Epithelial cell of esophagus (primary cell): Measurements from ENCODE around the gene MCF2L2.

ENCODE experiments used
- DNase-seq: peaks from one replicate; pipeline ENCODE4 v3.0.0; 2010; ENCODE audit warnings: low read depth
- H3K4me3 ChIP-seq: 2 replicates; pipeline ENCODE4 v1.5.1; 2011; ENCODE audit warnings: mild to moderate bottlenecking, low read length, control low read depth
- TF ChIP-seq, protein P1 (sequence below): IDR thresholded peaks from 2 replicates; pipeline ENCODE4 v1.5.1; 2011; ENCODE audit warnings: low read depth, mild to moderate bottlenecking, low read length, control low read depth, inconsistent platforms; ENCODE audit not compliant: insufficient read depth; ENCODE audit errors: missing control alignments

The MCF2L2 gene

DNA sequence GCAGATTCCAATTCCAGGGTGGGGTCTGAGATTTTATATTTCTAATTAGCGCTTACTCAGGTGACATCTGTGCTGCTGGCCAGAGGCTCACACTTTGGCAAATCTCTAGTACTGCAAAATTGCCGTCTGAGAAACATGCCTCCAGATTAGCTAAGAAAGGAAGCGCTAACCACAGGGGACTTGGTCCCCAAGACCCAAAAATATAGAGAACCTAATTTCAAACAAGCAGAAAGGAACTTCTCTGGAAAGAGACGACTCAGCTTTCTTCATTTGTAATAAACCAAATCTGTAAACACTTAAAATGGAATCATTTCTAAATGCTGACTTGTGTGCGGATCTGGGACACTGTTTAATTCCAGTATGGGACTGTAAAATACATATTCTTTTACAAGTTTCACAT lies 119.7 kb downstream of the MCF2L2 start:
- DNase-seq: no peak
- TF ChIP-seq, protein P1, sequence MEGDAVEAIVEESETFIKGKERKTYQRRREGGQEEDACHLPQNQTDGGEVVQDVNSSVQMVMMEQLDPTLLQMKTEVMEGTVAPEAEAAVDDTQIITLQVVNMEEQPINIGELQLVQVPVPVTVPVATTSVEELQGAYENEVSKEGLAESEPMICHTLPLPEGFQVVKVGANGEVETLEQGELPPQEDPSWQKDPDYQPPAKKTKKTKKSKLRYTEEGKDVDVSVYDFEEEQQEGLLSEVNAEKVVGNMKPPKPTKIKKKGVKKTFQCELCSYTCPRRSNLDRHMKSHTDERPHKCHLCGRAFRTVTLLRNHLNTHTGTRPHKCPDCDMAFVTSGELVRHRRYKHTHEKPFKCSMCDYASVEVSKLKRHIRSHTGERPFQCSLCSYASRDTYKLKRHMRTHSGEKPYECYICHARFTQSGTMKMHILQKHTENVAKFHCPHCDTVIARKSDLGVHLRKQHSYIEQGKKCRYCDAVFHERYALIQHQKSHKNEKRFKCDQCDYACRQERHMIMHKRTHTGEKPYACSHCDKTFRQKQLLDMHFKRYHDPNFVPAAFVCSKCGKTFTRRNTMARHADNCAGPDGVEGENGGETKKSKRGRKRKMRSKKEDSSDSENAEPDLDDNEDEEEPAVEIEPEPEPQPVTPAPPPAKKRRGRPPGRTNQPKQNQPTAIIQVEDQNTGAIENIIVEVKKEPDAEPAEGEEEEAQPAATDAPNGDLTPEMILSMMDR: no peak
- no peak overlapping the region for H3K4me3 ChIP-seq

DNA sequence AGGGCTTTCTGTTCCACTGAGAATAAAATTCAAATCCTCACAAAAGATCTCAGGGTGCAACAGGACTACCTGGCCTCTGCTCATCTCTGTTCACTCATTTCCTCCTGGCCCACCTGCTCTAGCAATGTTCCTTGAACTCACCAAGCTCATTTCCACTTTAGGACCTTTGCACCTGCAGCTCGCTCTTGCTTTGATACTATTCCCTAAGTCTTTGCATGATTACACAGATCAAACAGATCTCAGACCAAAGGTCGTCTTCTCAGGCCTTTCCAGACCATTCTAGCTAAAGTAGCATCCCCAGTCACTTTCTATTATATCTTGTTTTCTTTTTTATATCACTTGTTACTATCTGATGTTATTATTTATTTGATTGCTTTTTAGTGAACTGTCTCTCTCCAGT lies 120.7 kb downstream of the MCF2L2 start:
- TF ChIP-seq, protein P1: no peak
- H3K4me3 ChIP-seq: no peak overlapping the region

DNA sequence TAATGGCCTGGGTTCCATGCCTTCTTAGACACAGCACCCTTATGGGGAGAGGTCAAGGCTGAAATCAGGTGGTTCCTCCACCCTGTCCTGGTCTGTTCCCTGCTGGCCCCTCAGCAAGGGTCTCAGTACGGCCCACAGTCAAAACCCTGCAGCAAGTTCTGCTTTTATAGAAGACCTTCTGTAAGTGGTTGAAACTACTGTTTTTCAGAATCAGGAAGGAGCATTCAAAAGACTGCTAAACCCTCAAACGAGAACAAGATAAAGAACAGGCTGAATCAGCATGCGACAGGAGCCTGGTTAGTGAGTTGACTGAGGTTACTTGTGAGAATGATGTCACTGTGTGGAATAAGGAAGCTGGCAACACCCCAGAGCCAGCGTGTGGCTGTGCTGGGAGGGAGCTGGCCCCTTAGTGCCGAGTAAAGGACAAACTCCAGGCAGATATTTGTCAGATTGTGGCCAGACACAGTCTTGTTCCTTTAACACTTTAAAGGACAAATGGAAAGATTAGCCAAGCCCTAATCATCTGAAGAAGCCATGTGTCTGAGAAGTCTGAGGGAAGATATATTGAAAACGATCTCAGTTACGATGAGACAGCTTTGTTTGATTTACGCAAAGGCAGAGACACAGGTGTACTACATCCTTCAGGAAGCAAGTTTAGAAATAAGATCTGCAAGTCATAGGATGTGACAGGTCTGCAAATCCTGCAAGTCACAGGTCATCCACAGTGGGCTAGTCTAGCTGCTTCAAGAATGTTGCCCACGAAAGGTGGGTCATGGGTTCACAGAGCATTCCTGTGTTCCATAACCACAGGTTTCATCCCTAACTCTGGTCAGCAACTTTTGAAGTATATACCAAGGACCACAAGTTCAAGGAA lies 121.4 kb downstream of the MCF2L2 start:
- peak; percentile 77 for DNase-seq
- TF ChIP-seq, protein P1: no peak
- H3K4me3 ChIP-seq: no peak overlapping the region

More for the DNA sequence above, 120.7 kb downstream of the MCF2L2 start:
- no peak for DNase-seq

DNA sequence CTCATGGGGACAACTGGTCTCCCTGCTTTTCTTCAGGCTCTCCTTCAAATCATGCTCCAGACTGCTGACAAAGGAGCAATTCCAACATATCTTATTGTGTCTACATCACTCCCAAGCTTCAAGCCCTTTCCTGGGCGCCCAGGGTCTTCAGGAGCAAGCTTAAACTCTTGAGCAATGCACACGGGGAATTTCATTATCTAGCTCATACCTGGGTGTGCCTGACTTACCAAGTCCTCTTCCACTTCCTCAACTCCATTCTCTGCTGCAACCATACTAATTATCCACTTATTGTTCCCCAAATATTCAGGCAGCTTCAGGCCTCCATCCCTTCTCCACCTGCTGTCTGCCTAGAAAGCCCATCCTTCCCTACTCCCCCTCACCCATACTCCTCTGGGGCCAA lies 124.7 kb downstream of the MCF2L2 start:
- no peak for DNase-seq
- TF ChIP-seq, protein P1: no peak
- H3K4me3 ChIP-seq: no peak overlapping the region

DNA sequence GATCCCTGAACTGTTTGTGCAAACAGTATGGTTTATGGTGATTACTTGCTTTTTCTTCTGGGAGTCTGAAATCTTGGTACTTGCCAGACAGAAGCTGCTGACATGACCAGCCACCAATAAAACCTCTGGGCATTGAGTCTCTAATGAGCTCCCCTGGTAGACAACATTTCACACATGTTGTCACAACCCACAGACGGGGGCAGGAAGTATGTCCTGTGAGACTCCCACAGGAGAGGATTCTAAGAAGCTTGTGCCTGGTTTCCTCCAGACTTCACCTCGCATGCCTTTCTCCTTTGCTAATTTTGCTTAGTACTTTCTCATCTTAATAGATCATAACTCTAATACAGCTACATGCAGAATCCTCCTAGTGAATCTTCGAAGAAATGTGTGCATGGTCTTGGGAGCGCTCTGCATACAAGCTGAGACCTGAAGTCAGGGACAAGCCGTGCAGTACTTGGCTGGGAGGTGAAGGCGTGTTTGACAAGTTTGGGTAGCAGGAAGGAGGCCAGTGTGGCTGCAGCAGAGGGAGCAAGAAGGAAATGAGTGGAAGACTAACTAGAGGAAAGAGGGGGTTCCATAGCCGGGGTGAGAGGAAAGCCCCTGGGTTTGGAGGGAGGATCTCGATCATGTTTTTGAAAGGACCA lies 126.4 kb downstream of the MCF2L2 start:
- TF ChIP-seq, protein P1: no peak
- peak; percentile 79 for DNase-seq

DNA sequence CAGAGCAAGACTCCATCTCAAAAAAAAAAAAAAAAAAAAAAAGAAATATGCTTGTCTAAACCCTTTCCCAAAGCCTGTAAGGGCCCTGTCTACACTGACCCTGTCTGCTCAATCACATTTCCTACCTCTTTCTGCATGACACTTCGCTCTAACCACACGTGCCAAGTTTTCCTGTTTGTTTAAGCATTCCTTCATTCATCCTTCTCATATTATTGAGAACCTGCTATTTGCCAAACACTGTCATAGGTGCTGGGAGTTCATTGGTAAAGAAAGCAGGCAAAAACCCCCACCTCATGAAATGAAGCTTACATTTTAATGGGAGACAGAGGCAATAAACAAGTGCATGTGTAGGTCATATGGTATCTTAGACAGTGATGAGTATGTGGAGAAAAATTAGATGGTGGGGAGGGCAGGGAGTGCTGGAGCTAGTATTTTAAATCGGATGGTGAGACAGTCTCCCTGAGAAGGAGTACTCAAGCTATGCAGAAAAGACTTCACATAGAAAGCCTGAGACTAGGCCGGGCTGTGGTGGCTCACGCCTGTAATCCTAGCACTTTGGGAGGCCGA lies 127.3 kb downstream of the MCF2L2 start:
- no peak overlapping the region for H3K4me3 ChIP-seq
- TF ChIP-seq, protein P1: no peak
- DNase-seq: no peak

More for the DNA sequence above, 126.4 kb downstream of the MCF2L2 start:
- no peak overlapping the region for H3K4me3 ChIP-seq
